Measurements from ENCODE around the gene HRH3.

DNA sequence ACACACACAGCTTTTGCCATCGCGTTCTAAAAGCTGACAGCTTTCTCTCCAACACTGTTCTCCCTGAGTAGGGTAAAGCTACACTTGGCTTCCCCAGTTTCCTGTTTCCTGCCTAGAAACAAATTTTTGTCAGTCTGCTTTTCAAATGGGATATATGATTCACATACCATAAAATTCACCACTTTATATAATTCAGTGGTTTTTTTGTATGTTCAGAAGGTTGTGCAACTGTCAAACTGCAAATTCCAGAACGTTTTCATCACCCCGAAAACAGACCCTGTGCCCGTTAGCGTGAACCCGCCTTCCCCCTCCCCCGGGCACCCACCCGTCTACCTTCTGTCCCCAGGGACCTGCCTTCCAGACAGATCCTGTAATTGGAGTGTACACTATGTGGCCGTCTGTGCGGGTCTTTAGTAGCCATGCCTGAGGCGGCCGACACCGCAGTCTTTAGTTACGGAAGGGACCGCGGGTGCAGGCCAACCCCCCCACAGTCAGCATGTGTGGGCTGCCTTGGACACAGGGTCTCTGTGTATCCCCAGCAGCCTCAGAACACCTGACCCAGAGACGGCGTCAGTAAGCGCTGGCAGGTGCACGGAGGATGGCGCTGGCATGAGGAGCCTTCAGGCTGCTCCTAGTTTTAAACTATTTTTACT, 16.6 kb downstream of the HRH3 start:
- TF ChIP-seq, protein P1, sequence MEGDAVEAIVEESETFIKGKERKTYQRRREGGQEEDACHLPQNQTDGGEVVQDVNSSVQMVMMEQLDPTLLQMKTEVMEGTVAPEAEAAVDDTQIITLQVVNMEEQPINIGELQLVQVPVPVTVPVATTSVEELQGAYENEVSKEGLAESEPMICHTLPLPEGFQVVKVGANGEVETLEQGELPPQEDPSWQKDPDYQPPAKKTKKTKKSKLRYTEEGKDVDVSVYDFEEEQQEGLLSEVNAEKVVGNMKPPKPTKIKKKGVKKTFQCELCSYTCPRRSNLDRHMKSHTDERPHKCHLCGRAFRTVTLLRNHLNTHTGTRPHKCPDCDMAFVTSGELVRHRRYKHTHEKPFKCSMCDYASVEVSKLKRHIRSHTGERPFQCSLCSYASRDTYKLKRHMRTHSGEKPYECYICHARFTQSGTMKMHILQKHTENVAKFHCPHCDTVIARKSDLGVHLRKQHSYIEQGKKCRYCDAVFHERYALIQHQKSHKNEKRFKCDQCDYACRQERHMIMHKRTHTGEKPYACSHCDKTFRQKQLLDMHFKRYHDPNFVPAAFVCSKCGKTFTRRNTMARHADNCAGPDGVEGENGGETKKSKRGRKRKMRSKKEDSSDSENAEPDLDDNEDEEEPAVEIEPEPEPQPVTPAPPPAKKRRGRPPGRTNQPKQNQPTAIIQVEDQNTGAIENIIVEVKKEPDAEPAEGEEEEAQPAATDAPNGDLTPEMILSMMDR (conservative IDR thresholded peaks at IDR 0.05): no peak
- TF ChIP-seq EZH2 (IDR thresholded peaks at IDR 0.05; ENCODE audit: low read depth): no peak
